Lung (tissue), 12 donors: ENCODE data around the gene CYBA. TPM values are rescaled to one million over a fixed set of nuclear protein-coding genes. Genes with fewer than 3 reads are reported as not detected.
A peak's percentile ranks its signal among the peaks of the same experiment; 100 is the strongest.

ENCODE experiments used
- ATAC-seq: fragments of 200-7000 bp; cut with Tn5 transposase; one replicate; pipeline ENCODE4 v1.9.1; 2020; ENCODE audit warnings: moderate number of reproducible peaks; ENCODE audit not compliant: insufficient read depth, low FRiP score
- DNase-seq, 3 donors: peaks; one replicate each; pipeline ENCODE4 v3.0.0-alpha.2; 2013 to 2017
- H3K27ac ChIP-seq, 2 donors: one replicate each; pipeline ENCODE4 v1.5.1; 2013; ENCODE audit warnings: mild to moderate bottlenecking in 2 of 2, moderate library complexity in 2 of 2, control low read depth in 1 of 2, inconsistent platforms in 1 of 2, low read depth in 1 of 2, low read length in 1 of 2
- H3K27me3 ChIP-seq, 3 donors: one replicate each; pipeline ENCODE4 v1.5.1; 2013; ENCODE audit warnings: low read length in 2 of 3; ENCODE audit not compliant: control insufficient read depth in 3 of 3, insufficient read depth in 3 of 3
- H3K36me3 ChIP-seq, 4 donors: one replicate each; pipeline ENCODE4 v1.5.1; 2013; ENCODE audit warnings: low read length in 4 of 4, mild to moderate bottlenecking in 1 of 4, moderate library complexity in 1 of 4; ENCODE audit not compliant: control insufficient read depth in 4 of 4, insufficient read depth in 4 of 4
- H3K4me1 ChIP-seq, 5 donors: one replicate each; pipeline ENCODE4 v1.5.1; 2013; ENCODE audit warnings: low read length in 5 of 5, mild to moderate bottlenecking in 2 of 5, moderate library complexity in 1 of 5; ENCODE audit not compliant: control insufficient read depth in 5 of 5, insufficient read depth in 5 of 5
- H3K4me3 ChIP-seq: one replicate; pipeline ENCODE4 v1.5.1; 2013; ENCODE audit warnings: mild to moderate bottlenecking, control low read depth, moderate library complexity
- H3K9ac ChIP-seq, 2 donors: one replicate each; pipeline ENCODE4 v1.5.1; 2013; ENCODE audit warnings: low read length in 2 of 2, control low read depth in 1 of 2; ENCODE audit not compliant: insufficient read depth in 1 of 2
- H3K9me3 ChIP-seq, 4 donors: one replicate each; pipeline ENCODE4 v1.5.1; 2013; ENCODE audit warnings: low read length in 3 of 4, mild to moderate bottlenecking in 1 of 4, moderate library complexity in 1 of 4; ENCODE audit not compliant: control insufficient read depth in 4 of 4, insufficient read depth in 3 of 4
- WGBS, 2 donors: extraction: QIAGEN DNeasy Blood & Tissue Kit; methylation state at CpG; one replicate each; pipeline ENCODE4 v1.1.7; 2013; 5-methylcytosine and 5-hydroxymethylcytosine counted together
- polyA plus RNA-seq, 2 donors: library from polyadenylated mRNA; stranded (reverse); fragments of 200-250 nt; gene quantifications; one replicate each; pipeline ENCODE4 v1.2.1, GENCODE V29; 2013
- total RNA-seq, 2 donors: library from RNA; depleted of rRNA in 1 of 2; stranded (reverse); fragments of >200 nt in 1 of 2; gene quantifications; one replicate each; pipeline ENCODE4 v1.2.1, GENCODE V29; 2014 to 2021
- TF ChIP-seq, protein P1 (sequence below): IDR thresholded peaks from 2 replicates; pipeline ENCODE4 v1.5.1; 2012; ENCODE audit warnings: mild to moderate bottlenecking; ENCODE audit errors: control extremely low read depth, extremely low read depth
- donor health status: control.
- donor health status: control.
- donor health status: Bipolar disorder and iron deficiency.
- donor health status: healthy.
- donor health status: DM: yes; HTN: yes; CAD: no.

The CYBA gene
- total and polyA plus RNA-seq, 4 donors: 113 to 879 (median 349) TPM

DNA sequence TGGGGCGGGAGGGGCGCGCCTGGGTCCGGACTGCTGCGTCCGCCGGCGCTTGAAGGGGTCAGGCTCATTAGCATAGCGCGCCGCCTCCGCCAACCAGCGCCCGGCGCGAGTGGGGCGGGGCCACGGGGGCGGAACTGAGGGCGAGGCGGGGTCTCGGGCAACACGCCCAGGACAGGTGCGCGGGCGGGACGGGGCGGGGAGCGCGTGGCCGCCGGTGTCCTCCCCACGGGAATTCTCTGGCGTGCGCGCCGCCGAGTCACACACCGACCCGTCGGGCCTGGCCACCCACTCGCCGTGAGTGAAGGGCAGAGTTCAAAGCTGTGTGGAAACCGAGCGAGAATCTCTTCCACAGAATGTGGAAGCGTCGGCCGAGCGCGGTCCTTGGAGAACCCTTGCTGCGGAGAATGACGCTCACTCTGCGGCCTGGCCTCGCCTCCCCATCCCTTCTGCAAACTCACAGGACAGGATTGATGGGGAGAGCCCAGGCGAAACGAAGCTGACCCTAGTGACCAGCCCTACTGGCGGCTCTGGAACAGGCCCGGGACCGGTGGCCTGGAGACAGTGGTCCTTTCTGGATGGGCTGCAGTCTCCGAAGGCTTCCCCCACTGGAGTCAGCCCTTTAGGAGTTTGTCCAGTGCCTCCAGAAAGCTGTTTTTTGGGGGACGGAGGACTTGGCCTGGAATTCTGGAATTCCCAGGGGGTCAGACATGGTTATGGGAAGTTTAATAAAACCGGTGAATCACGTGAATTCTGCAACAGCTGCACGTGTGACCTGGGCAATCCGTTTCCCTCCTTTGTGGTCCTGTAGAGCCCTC lies 35.8 kb upstream of the CYBA start, which contains the start of gene SNAI3:
TSS of gene SNAI3 (minus strand) at position 69 of the 815 bp plus-strand sequence. CDS start 101 bp downstream, outside the sequence.
- H3K4me3 ChIP-seq: peak within 1 kb of the TSS; percentile 6
- TF ChIP-seq, protein P1, sequence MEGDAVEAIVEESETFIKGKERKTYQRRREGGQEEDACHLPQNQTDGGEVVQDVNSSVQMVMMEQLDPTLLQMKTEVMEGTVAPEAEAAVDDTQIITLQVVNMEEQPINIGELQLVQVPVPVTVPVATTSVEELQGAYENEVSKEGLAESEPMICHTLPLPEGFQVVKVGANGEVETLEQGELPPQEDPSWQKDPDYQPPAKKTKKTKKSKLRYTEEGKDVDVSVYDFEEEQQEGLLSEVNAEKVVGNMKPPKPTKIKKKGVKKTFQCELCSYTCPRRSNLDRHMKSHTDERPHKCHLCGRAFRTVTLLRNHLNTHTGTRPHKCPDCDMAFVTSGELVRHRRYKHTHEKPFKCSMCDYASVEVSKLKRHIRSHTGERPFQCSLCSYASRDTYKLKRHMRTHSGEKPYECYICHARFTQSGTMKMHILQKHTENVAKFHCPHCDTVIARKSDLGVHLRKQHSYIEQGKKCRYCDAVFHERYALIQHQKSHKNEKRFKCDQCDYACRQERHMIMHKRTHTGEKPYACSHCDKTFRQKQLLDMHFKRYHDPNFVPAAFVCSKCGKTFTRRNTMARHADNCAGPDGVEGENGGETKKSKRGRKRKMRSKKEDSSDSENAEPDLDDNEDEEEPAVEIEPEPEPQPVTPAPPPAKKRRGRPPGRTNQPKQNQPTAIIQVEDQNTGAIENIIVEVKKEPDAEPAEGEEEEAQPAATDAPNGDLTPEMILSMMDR: no peak
- peak; percentile 52 to 71 (median 68) for DNase-seq
- peak within 1 kb of the TSS; percentile 22 to 43 for H3K27ac ChIP-seq
- H3K36me3 ChIP-seq: no peaks in the 10 kb centered on the region
- peak; percentile 89 for ATAC-seq
- WGBS, 2 donors: 7 to 10% methylated on average over 57 to 65 of the region's 65 CpGs
- peaks cover 0 to 10% (median 0%) of the 10 kb centered on the region in 5 donors for H3K4me1 ChIP-seq
- H3K9ac ChIP-seq: no peak within 1 kb of the TSS
- H3K9me3 ChIP-seq: no peaks in the 10 kb centered on the region
- H3K27me3 ChIP-seq: peaks cover 0 to 46% (median 37%) of the 10 kb centered on the region in 3 donors

DNA sequence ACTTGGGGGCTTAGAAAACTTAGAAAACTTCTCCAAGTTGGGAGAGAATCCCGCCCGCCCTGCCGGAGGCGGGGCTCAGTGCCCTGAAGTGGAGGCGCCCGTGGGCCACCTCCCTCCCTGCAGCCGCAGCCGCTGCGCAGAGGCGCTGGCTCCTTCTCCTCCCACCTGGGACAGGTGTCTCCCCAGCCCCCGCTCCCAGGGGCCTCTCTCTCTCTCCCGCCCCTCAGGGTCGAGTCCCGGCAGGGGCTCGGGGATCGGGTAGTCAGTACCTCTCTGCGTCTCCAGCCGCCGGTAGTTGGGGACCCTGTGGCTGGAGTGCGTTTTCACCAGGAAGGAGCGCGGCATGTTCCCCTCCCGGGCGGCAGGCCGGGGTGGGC lies 35.2 kb upstream of the CYBA start:
- Histone ChIP-seq H3K27me3 (peaks cover 0 to 50% (median 37%) of the 10 kb centered on the region in 3 donors), H3K36me3 (no peaks in the 10 kb centered on the region), H3K4me1 (peaks cover 0 to 10% (median 0%) of the 10 kb centered on the region in 5 donors), H3K27ac (peak overlapping the region; percentile 22 to 43), H3K9ac (no peak overlapping the region), H3K9me3 (no peaks in the 10 kb centered on the region), H3K4me3 (peak overlapping the region; percentile 6)
- DNase-seq: no peak
- WGBS, 2 donors: 1% methylated on average over 19 to 25 of the region's 25 CpGs
- ATAC-seq: peak; percentile 43
- TF ChIP-seq, protein P1: no peak

DNA sequence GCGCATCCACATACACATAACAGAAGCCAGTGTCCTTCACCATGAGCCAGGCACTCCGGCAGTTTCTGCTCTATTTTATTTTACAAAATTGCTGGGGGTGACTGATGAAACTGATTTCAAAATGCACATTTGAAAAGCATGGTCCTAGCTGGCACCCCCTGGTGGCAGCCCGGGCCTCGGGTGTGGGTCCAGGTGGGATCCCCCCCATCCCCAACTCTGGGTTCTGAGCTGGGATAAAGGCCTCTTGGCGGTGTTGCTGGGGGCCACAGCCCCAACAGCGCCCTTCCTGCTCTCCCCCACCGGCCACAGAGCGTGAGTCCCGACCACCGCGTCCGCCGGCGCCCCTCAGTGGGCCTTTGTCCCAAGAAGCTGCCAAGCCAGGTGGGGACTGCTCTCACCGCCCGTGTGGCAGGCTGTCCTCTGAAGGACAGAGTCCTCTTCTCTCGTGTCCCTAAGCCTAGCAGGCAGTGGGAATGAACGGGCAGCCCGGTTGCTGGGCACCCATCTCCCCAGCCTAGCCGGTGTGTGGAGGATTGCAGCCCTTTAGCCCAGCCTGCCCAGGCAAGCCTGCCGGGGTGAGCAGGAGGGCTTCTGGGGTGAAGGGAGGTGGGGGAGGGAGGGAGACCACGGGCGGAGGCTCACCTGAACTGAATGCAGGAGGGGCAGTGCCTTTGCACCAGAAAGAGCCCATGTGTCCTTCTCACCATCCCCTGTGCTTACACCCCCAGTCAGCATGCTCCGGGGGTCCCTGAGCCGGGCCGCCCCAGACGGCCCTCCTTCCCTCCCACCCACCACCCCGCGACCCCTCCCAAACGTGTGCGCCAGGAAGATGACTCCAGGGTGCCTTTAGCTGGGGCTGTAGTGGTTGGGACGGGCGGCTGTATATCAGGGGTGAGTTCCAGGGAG lies 34.6 kb upstream of the CYBA start:
- DNase-seq: no peak
- Histone ChIP-seq H3K4me1 (peaks cover 0 to 10% (median 0%) of the 10 kb centered on the region in 5 donors), H3K4me3 (no peak overlapping the region), H3K27me3 (peaks cover 0 to 52% (median 37%) of the 10 kb centered on the region in 3 donors), H3K9me3 (no peaks in the 10 kb centered on the region), H3K9ac (no peak overlapping the region), H3K27ac (no peak overlapping the region), H3K36me3 (no peaks in the 10 kb centered on the region)
- 6 to 7% methylated on average over 33 of the region's 33 CpGs for WGBS, 2 donors
- ATAC-seq: no peak
- TF ChIP-seq, protein P1: no peak
